GM21390 (cell line): ENCODE data around the gene NWD2.
A peak's percentile ranks its signal among the peaks of the same experiment; 100 is the strongest.

Source experiments
- ATAC-seq: cut with Tn5 transposase; IDR thresholded peaks from one replicate; pipeline ENCODE4 v1.9.1; 2021; ENCODE audit not compliant: unreplicated experiment

The NWD2 gene

DNA sequence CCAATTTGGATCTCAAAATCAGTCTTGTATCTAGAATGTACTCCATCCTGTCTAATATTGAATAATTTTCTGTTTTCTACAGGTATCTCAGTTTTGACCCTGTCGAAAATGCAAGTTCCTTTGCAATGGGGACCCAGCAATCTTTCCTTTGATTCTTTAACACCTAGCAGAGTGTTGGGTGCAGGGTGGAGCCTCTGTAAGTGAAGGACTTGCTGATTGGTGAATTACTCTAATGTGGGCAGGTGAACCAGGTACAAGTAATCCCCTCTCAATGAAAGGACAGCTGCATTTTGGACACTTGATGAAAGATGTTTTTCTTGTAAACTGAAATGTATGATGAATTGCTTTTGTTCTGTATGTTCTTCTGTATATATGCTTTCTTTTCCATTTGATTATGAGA lies 54.9 kb downstream of the NWD2 start:
- no peak for ATAC-seq

DNA sequence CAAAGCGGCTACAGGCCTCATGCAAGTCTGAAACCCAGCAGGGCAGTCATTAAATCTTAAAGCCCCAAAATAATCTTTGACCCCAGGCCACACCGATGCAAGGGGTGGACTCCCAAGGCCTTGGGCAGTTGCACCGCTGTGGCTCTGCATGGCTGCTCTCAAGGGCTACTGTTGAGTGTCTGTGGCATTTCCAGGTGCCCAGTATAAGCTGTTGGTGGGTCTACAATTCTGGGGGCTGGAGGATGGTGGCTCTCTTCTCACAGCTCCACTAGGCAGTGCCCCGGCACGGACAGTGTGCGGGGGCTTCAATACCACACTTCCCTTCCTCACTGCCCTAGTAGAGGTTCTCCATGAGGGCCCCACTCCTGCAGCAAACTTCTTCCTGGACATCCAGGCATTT lies 60.1 kb downstream of the NWD2 start:
- ATAC-seq = no peak

DNA sequence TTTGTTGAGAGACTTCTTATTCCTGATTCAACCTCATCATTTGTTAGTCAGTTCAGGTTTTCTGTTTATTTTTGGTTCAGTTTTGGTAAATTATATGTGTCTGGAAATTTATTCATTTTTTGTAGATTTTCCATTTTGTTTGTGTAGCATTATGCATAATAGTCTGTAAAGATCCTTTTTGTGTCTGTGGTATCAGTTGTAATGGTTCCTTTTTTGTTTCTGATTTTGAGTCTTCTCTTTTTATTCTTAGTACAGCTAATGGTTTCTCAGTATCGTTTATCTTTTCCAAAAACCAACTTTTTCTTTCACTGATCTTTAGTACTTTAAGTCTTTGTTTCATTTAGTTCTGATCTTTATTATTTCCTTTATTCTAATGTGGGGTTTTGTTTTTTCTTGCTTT lies 61.4 kb downstream of the NWD2 start:
- ATAC-seq = no peak

DNA sequence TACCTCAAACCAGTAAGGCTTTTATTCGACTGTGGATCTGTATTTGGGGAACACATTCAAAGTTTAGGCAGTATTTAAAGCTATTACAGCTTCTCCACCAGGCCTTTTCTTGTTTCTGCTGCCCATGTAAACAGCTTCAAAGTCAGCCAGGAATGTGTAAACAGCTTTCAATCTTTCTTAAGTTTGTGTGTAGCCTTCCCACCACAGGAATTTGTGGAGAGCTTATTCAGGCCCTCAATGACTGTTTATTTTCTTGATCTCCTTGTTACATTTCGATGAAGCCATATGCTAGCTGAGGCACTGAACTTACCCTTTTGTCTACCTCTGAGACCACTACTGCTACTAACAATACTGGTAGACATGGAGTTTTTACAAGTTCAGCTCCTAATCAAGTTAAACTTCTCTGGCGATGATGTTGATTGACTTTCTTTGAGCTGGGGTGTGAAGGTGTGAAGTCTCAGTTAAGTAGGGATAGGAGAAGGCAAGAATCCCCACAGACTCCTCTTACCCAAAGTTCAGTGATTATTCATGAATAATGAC lies 72.6 kb downstream of the NWD2 start:
- no peak for ATAC-seq

DNA sequence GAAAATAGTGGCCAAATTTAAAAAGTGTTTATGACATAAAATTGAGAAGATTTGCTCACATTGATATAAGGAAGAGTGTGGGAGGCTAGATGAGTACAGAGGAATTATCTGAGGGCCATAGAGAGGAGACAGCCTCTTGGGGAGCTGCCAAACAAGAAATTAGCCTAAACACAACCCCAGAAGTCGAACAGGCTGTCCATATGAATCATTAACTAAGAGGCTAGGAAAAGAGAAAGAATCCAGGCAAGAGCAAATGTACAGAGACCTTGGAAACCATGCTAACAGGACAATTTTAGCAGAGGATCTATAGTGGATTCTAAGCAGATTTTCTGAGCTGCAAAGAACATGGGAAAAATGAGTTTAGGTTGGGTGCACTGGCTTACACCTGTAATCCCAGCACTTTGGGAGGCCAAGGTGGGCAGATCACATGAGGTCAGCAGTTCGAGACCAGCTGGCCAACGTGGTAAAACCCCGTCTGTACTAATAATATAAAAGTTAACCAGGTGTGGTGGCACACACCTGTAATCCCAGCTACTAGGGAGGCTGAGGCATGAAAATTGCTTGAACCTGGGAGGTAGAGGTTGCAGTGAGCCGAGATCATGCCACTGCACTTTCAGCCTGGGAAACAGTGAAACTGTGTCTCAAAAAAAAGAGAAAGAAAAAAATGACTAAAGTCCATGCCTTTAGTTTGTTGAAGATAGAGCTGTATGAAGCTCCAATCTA lies 76.1 kb downstream of the NWD2 start:
- no peak for ATAC-seq

GRCh38 chr4:37322122-37322521 lies 77.6 kb downstream of the NWD2 start:
- no peak for ATAC-seq

DNA sequence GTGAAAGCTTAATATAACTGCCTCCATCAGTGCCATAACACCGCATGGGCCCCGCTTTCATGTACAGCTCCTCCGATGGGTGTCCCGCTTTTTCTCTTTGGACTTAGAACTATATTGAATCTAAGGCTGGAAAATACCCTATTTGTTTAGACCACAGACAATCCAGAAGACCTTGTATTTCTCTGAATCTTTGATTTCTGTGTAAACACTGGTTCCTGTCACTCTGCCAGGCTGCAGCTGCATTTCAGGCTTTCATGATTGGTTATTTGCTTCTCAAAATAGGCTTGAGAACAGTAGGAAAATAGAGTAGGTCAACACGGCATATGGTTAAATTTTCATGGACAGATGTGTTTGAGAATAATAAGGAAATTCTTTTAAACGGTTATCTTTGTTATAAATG lies 80.0 kb downstream of the NWD2 start:
- no peak for ATAC-seq

DNA sequence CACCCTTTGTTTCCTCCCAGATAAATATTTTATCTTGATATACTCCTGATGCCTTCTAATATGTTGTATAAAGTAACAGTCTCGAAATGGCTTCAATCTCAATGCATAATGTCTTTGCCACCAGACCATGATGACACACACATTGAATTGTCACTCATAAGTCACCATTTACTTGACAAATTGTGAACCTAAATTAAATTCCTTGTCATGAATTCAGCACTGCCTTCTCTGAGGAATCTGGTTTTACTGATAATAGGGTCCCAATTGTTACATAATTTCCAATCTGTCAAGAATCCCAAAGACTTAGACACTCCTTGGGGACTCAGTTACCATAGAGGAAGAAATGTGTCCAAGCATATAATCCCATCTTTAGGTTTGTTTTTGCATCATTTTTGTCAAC lies 82.3 kb downstream of the NWD2 start:
- ATAC-seq = no peak

DNA sequence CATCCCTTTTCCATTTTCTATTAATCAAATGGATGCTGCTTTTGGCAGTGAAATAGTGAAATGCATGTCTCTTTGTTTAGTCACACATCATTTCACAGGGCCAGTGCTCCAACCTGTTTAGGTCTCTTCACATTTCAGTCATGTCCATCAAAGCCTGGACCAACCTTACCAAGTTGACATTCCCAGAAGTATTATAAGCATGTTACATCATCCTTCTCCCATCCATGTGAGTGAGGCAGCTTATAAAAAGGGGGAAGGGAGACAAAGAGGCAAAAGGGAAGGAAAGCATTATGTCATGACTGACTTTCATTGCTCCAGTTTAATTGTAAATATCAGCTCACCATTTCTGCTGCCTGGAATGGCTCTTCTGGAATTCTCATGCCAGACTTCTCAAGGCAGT lies 94.4 kb downstream of the NWD2 start:
- no peak for ATAC-seq

DNA sequence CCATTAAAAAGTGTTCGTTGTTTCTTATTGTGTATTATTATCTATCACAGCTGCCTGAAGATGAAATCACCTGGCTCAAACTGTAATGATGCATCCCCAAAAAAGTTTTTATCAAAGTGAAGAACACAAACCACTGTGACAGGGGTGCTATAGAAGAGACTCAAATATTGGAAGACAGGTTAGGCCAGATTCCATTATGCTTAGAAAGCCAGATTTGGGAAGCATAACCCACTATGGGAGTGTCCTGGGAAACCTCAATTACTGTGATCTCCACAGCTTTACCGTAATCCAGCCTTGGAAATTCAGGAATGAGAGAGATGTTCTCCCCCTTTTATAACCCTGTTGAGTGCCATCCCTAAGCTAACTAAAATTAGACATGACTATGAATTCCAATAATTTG lies 114.2 kb downstream of the NWD2 start:
- no peak for ATAC-seq

DNA sequence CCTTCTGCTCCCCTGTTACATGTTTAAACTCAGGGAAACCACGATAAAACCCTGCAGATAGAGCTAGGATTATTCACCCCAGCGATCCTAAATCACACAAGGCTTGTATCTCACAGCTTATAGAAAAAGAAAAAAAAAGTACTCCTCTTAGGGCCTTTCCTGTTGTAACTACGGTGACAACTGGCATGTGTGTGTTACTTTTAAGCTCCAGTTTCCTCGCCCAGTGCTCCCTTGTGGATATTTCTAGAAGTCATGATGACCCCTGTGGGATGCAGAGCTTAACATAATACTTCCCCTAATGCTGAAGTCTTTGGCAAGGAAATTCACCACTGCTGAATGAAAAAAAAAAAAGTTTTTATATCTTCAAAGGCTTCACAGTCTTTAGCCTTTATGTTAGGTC lies 114.7 kb downstream of the NWD2 start:
- no peak for ATAC-seq

DNA sequence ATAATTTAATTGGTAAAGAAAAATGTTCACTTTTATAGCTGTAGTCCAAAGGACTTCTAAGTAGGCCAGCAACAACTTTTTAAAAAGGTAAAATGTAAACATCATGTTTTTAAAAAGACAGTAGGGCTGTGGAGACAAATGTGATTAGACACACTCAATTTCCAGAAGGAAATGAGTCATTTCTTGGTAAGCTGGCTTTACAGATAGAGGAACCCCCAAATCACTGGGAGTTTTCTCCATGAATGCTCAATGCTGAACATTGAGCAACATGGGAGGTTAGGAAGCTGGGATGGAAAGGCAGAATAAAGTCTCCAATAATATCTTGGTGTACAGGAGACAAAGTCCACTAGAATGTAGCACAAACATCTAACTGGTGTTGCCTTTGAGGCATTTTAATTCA lies 121.3 kb downstream of the NWD2 start:
- ATAC-seq = no peak

- ATAC-seq = no peak
These were observed 123.4 kb downstream of the NWD2 start for GRCh38 chr4:37367901-37368300.

GRCh38 chr4:37370052-37370451 lies 125.5 kb downstream of the NWD2 start:
- no peak for ATAC-seq

- no peak for ATAC-seq
These were observed 136.6 kb downstream of the NWD2 start for GRCh38 chr4:37381040-37381668.

DNA sequence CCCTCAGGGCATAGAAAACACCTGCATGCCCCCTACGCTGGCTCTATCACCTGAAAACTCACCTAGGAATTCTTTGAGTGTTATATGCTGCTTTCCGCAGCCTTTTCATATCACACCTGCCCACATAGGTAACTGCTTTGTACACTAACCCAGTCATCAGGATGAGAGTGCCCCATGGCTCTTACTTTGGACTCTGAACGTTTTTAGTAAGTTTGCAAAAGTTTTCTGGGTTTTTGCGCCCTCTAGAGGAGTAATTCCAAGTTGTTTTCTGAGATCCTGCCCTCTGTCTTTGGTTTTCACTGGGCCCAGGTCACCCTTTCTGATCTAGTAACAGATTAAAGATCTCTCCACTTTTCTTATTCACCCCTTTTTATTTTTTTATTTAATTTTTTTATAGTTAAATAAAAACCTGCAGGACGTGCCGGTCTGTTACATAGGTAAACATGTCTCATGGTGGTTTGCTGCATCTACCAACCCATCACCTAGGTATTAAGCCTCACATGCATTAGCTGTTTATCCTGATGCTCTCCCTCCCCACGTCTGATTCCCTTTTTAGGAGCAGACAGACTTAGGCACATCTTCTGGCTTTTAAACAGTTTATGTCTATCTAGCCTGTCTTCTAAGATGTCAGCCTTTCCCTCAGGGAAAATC lies 139.2 kb downstream of the NWD2 start:
- ATAC-seq = peak; percentile 75

GRCh38 chr4:37385424-37385823 lies 140.9 kb downstream of the NWD2 start:
- ATAC-seq = no peak

DNA sequence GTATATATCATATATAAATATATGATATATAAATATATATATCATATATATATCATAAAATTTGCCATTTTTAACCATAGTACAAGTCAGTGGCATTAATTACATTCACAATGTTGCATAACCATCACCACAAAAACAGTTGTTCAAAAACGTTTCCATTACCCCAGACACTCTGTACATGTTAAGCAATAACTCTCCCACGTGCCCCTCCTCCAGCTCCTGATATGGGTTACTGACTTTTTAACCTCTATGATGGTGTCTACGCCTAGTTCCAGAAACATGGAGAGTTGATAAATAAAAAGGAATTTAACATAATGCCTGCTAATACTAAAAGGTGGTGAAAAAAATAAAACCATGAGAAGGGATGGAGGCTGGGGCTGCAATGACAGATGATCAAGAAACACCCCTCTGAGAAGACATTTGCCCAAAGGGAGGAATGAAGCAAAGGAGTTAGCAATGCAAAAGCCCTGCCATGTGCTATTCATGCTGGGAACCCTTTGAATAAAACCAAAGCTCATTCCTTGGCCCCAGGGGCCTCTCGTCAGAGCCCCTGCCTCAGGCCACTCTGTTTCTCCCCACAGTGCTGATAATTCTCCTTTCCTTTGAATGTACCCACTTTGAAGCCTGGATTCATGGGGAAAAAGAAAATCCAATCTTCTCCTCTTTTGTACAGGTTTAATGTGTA lies 144.3 kb downstream of the NWD2 start:
- no peak for ATAC-seq

- no peak for ATAC-seq
These were observed 144.8 kb downstream of the NWD2 start for GRCh38 chr4:37389366-37389765.

DNA sequence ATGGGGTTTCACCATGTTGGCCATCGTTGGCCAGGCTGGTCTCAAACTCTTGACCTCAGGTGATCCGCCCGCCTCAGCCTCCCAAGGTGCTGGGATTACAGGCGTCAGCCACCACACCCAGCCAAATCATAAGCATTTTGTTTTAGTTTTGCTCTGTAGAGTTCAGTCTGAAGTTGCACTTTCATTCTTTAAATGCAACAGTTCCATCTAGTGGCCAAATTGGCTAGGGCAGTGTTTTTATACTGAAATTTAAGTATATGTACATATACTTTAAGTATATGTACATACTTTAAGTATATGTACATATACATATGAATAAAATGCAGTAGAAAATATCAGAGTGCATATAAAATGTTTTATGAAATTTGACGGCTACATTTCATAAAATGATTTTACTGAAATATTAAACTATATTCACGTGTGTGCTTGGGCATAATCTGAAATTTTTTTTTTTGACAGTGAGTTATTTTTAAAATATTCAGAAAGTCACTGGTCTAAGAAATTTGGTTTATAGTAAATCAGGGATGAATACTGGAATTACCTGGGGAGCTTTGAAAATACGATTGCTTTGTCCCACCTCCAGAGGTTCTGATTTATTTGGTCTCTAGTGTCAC lies 145.5 kb downstream of the NWD2 start:
- ATAC-seq = peak; percentile 74
